NOMO-1 (cell line): Measurements from ENCODE around the gene CD46.
A peak's percentile ranks its signal among the peaks of the same experiment; 100 is the strongest.
"Not testable (repeated sequence)": the region's sequence is repeated elsewhere in the genome, so short reads cannot be mapped to it uniquely, and the experiment has no call there.

ENCODE experiments used
- DNase-seq, 2 experiments: peaks; one replicate each; lab custom pipeline; 2025; ENCODE audit not compliant: unreplicated experiment in 2 of 2; lab: John Stamatoyannopoulos, UW

The CD46 gene

DNA sequence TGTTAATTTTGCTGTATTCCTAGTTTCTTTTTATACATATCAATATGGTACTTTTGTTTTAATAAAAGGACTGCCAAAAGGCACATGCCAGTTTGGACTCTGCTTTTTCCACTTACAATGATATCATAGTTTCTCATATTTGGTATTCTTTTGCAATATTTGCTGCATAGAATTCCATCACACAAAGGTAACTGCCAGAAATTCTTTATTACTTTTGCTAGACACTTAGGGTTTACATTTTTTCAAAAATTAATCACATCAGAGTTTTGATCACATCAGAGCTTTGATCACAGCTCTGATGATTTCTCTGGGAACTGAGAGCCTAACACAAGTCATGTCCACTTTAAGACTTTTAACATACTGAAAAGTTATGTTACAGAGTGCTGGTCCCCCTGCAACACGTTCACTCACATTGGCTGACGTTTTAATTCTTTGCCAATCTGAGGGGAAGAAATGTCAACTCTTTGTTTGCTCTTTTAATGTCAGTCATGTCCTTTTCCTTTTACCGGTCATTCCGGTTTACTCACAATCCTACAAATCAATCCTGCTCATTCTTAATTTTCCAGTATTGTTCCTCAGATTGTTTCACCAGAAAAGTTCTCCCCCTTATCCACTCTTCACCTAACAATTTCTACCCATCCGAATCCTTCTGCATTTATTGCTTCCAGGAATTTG lies 1.1 kb upstream of the CD46 start:
- DNase-seq: no peak

DNA sequence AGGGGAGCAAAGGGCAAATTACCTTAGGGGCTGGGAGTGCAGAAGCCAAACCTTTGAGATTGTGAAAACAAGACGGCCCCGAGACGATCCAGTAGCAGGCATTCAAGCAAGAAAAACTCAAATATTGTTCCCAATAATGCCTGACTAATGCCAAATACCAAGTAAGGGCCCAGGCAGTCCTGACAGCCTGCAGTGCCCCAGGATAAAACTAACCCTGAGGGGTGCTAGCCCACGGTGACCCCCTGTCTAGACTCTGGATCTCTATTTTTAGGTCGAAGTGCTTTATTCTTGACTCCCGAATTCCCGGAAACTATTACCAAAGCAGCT lies 428 bp upstream of the CD46 start:
- peak in 1 of 2 experiments; percentile 13 for DNase-seq

- DNase-seq: no peak
Measured at GRCh38 chr1:207752456-207752998, 673 bp downstream of the CD46 start.

DNA sequence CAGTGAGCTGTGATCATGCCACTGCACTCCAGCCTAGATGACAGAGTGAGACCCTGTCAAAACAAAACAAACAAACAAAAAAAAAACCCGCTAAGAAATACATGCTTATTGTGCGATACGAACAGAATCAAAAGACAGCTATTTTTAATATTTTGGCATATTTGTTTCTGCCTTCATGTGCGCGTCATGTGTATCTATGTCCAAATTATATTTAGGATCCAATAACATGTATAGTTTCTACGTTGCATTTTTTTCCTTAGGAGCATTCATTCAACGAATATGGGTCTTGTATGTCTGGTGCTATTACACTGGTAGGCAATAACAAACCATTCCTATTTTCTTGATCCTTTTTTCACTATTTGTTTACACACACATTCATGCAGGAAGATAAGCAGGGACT lies 1.8 kb downstream of the CD46 start:
- DNase-seq: no peak

GRCh38 chr1:207754011-207754410 lies 2.2 kb downstream of the CD46 start:
- DNase-seq: no peak

DNA sequence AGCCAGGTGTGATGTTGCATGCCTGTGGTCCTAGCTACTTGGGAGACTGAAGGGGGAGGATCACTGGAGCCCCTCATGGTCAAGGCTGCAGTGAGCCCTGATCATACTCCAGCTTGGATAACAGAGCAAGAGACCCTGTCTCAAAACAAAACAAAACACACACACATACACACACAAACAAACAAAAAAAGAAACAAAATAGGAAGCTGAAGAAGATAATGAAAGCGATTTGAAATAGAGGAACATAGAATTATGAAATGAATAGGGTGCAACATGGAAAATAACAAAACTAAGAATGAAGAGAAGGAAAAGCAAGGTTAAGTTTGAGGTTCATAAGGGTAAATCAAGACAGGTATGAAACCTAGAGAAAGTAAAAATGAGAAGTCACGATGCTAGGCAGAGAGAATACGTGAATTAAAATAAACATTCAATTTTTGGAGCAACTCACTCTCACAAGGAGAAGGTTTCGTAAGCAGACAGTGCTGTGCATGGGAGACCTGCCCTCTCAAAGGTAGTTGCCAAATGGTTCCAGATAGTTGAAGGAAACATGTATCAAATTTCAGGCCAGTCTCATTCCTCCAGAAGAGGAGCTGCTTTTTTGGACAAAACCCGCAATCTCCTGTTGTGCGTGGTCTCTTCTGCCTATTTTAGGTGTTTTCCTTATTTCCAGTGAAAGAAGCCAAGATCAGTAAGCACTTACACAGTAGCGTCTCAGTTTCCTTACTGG lies 3.3 kb downstream of the CD46 start:
- DNase-seq: peak; percentile 27 to 69

DNA sequence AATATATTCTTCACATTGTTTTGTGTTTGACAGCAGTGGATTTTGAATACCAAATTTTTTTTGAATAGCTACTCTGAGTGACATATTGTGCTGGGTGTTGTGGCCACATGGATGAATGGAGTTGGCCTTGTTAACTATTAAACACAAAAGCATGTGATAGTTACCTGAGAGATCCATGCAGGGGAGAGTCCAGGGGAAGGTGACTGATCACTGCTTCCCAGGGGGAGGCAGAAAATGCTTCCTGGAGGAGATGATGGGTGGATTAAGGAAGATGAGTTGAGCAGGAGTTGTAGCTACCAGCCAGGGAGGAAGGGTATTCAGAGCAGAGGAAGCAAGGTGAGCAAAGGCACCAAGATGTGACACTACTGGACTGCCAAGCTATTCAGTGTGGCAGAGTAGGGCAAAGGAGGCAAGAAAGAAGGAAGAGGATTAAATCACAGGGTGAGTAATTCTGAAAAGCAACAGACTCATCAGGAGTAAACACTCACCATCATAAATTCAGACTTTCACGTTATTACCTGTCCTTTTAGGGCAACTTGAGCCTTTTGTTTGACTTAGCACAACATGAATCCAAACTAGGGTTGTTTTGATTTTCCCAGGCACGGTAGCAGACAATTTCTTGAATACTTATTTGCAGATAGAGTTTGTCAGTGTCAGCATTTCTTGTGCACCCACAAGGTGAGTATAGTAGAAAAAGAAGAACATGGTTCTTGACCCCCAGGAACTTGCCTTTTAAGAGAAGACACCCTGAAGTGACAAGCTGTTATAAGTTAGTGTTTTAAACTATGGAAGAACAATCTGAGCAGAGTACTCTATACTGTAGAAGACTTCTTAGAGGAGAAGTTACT lies 4.2 kb downstream of the CD46 start:
- no peak for DNase-seq

DNA sequence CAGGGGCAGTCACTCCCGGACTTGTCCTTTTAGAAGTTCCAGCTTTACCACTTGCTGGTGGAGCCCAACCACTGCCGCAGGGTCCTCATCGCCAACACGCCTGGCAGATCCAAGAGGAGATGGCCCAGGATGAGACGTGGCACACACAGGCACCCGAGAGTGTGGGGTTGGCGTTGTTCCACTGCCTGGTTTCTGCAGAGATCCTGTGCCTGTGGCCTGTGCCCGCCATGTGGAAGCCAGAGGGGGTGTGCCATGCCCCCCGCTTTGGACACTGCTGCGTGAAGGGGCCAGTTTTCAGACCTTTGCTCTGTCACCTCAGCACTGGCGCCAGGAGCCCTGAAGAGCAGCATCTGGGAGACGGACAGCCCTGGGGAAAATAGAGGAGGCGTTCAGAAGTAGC lies 10.8 kb downstream of the CD46 start:
- DNase-seq: no peak

DNA sequence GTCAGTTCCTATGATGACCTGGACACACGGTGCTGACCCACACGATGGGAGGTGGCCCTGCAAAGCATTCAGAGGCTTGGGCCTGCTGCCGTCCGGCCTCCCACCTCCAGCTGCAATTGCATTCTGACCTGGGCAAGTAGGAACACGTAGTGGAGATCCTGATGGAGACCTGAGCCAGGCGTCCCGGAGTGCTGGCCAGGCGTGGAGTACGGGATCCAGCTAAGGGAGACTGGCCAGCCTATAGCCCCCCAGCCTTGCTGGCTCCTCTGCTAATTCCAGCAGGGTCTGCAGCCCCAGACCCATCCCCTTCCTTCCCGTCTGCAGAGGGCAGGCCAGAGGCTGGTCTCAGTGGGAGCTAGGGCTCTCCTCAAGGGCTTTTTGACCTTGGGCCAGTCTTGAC lies 11.2 kb downstream of the CD46 start:
- no peak for DNase-seq

GRCh38 chr1:207763972-207764371 lies 12.1 kb downstream of the CD46 start:
- no peak for DNase-seq

DNA sequence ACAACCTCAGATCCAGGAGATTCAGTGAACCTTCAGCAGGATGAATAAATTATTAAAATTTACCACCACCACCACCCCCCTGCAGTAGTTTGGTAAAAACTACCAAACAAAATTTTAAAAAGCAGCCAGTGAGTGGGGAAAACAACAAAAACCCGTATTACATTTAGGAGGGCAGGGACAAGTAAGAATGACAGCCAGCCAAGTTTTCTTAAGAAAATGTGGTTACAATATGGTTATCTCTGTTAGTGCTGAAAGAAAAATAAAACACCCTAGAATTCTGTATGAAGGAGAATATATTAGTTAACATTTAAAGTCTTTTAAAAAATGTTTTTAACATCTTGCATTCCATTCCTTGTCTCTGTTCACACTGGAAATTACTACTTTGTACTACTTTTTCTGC lies 14.7 kb downstream of the CD46 start:
- no peak for DNase-seq

GRCh38 chr1:207770514-207770913 lies 18.7 kb downstream of the CD46 start:
- not testable (repeated sequence) for DNase-seq

DNA sequence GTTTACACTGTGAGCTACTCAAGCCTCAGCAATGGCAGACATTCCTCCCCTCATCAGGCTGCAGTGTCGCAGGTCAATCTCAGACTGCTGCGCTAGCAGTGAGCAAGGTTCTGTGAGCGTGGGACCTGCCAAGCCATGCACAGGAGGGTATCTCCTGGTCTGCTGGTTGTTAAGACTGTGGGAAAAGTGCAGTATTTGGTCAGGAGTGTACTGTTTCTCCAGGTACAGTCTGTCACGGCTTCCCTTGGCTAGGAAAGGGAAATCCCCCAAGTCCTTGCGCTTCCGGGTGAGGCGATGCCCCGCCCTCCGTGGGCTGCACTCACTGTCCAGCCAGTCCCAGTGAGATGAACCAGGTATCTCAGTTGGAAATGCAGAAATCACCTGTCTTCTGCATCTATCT lies 24.2 kb downstream of the CD46 start:
- not testable (repeated sequence) for DNase-seq

DNA sequence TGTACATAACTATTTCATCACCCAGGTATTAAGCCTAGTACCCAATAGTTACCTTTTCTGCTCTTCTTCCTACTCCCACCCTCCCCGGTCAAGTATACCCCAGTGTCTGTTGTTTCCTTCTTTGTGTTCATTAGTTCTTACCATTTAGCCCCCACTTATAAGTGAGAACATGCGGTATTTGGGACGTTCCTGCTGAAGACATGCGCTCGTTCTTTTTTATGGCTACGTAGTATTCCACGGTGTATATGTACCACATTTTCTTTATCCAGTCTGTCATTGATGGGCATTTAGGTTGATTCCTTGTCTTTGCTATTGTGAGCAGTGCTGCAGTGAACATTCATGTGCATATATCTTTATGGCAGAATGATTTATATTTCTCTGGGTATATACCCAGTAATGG lies 25.6 kb downstream of the CD46 start:
- DNase-seq: not testable (repeated sequence)

GRCh38 chr1:207779008-207779407 lies 27.2 kb downstream of the CD46 start:
- DNase-seq: no peak

DNA sequence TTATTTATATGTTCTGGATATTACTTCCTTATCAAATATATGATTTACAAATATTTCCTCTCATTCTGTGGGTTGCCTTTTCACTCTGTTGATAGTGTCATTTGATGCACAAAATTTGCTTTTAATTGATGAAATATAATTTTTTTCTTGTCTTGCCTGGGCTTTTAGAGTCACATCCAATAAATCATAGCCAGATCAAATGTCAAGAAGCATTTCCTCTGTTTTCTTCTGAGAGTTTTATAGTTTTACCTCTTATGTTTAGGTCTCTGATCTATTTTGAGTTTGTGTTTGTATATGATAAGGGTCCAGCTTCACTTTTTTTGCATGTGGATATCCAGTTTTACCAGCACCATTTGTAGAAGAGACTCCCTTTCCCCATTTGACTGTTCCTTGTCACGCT lies 29.5 kb downstream of the CD46 start:
- DNase-seq: no peak

- DNase-seq: no peak
Measured at GRCh38 chr1:207787776-207788175, 35.9 kb downstream of the CD46 start.

GRCh38 chr1:207789386-207789785 lies 37.5 kb downstream of the CD46 start:
- no peak for DNase-seq

DNA sequence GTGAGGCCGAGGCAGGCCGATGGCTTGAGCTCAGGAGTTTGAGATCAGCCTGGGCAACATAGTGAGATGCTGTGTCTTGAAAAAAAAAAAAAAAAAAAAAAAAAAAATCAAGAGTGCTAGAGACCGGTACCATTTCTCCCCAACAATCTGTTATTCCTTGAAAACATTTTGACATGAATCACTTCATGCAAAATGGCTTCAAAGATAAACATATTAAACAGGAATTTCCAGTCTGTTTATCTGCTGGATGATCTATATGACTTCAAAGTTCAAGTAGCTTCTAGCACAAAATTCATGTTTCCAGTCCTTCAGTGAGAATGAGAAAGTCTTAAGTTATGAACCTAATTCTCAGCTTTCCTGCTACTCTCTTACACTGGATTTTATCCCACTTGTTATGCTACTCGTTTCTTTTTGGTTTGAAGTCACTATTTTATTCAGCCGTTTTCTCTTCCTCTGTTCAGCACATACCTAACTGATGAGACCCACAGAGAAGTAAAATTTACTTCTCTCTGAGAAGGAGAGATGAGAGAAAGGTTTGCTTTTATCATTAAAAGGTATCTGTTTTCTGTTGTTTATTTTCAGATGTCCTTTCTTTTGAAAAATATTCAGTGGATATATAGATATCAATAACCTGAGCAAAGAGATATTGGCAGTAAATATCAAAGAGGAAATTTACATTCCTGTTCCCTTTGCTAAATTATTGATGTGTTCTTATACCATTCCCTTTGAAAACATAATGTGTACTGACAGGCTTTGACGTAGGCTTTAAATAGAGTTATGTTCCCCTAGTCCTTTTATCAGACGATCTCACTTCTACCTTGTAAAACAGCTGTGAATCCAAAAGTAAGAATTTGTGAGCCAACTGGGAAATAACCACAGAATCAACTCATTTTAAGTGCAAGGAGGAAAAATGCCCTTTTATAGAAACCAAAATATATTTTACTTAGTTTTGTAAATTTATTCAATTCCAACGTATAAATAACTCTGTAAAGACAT lies 38.2 kb downstream of the CD46 start:
- DNase-seq: no peak

DNA sequence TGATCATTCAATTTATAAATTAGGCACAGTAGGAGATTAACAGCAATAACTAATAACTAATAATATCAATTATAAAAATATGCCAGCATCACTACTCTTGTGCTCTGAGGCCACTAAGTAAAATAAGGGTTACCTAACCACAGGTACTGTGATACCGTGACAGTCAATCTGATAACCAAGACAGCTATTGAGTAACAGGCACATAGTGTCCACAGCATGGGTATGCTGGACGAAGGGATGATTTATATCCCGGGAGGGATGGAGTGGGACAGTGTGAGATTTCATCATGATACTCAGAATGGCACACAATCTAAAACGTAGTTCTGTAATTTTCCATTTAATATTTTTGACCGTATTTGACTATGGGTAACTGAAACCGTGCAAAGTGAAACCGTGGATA lies 39.4 kb downstream of the CD46 start:
- no peak for DNase-seq
